Breast epithelium (tissue), 3 donors: ENCODE data around the gene DPPA4.

Source experiments
- POLR2A ChIP-seq: fragments of 450-650 bp; IDR thresholded peaks from one replicate; pipeline ENCODE4 v1.6.1; 2016; ENCODE audit warnings: antibody characterized with exemption, mild to moderate bottlenecking, moderate library complexity
- TF ChIP-seq, protein P1 (sequence below), 3 donors: fragments of 450-650 bp; IDR thresholded peaks; one replicate each; pipeline ENCODE4 v1.5.1; 2016 to 2017; ENCODE audit warnings: antibody characterized with exemption in 3 of 3, mild to moderate bottlenecking in 3 of 3, moderate library complexity in 3 of 3

DNA sequence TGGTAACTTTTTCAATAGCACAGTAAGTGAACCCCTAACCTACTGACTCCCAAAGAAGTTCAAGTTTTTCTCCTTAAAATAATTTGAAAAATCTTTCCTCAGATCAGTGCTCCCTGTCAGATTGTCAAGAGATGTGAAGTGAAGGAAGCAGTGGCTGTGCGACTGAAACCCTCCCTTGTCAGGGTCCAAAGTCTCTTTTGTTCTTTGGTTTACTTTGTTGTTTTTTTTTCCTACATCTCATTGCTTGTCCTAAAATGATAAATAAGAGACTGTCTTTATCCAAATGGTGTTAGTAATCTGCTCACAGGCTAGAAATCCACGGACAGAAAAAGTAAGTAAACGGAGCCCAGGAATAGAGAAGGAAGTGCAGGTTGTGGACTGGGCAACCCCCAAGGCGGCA, 976 bp upstream of the DPPA4 start:
- TF ChIP-seq, protein P1, sequence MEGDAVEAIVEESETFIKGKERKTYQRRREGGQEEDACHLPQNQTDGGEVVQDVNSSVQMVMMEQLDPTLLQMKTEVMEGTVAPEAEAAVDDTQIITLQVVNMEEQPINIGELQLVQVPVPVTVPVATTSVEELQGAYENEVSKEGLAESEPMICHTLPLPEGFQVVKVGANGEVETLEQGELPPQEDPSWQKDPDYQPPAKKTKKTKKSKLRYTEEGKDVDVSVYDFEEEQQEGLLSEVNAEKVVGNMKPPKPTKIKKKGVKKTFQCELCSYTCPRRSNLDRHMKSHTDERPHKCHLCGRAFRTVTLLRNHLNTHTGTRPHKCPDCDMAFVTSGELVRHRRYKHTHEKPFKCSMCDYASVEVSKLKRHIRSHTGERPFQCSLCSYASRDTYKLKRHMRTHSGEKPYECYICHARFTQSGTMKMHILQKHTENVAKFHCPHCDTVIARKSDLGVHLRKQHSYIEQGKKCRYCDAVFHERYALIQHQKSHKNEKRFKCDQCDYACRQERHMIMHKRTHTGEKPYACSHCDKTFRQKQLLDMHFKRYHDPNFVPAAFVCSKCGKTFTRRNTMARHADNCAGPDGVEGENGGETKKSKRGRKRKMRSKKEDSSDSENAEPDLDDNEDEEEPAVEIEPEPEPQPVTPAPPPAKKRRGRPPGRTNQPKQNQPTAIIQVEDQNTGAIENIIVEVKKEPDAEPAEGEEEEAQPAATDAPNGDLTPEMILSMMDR (IDR thresholded peaks at IDR 0.05): no peak
- no peak for TF ChIP-seq POLR2A
